HG03342 (cell line): ENCODE results near the gene U2AF1L4.

Experiments
- ATAC-seq: cut with Tn5 transposase; IDR thresholded peaks from one replicate; pipeline ENCODE4 v1.9.1; 2021; ENCODE audit warnings: mild to moderate bottlenecking, moderate library complexity; ENCODE audit not compliant: unreplicated experiment

U2AF1L4 gene, protein sequence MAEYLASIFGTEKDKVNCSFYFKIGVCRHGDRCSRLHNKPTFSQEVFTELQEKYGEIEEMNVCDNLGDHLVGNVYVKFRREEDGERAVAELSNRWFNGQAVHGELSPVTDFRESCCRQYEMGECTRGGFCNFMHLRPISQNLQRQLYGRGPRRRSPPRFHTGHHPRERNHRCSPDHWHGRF

DNA sequence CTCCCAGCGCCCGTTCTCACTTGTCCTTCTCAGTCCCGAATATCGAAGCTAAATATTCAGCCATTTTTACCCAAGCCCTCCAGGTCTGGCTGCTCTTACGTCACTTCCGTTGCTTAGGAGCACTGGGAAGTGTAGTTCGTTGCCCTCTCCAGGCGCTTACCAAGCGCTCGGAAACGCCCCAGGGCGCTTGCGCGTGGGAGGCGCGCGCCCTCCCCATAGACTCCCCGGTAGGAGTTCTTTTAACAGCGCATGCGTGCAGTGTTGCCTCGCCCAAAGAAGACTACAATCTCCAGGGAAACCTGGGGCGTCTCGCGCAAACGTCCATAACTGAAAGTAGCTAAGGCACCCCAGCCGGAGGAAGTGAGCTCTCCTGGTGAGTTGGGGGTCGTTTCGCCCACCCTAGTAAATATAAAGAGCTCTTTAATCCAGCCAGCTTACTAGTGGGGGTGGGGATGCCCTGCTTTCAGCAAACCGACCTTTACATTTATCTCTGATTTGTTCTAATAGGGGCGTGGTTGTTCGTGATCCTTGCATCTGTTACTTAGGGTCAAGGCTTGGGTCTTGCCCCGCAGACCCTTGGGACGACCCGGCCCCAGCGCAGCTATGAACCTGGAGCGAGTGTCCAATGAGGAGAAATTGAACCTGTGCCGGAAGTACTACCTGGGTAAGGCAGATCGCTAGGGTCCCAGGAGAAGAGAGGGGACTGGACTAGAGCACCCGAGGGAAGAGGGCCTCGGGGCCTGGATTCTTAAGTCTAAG lies at the start of gene U2AF1L4, which contains the start of gene PSENEN:
TSS of gene U2AF1L4 (minus strand) at position 91 of the 759 bp plus-strand sequence. CDS start at position 64, 27 bp downstream.
TSS of gene PSENEN (plus strand) at position 324 of the 759 bp plus-strand sequence. CDS start at position 604, 280 bp downstream.
- peak; percentile 40 for ATAC-seq

DNA sequence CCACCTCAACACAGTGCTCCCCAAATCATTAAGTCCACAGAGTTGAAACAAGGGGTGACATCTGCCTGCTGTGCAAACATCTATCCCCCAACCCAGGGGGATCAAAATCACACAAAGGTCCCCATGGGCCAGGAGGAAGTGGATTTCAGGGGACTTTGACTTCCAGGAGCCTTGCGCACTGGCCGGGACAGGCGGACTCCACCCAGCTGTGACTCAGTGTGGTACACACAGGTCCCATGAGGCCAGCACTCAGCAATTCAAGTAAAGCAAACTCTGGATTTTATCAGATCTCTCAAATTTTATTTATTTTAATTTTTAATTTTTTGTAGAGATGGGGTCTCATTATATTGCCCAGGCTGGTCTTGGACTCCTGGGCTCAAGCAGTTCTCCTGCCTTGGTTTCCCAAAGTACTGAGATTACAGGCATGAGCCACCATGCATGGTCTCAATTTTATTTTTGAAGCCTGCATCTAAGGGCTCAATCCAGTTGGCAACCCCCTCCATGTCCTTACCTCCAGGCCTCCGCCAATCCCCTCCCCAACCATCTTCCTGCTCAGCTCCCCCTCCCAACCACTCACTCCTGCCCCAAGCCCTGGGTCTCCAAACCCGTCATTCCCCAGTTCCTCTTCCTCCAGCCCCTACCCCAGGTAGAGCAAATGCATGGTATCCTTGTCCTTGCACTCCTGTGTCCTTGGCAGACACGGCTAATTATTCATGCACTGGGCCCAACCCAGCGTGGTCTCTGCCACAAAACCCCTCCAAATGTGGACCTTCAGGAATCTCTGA lies 48.4 kb upstream of the U2AF1L4 start:
- no peak for ATAC-seq

DNA sequence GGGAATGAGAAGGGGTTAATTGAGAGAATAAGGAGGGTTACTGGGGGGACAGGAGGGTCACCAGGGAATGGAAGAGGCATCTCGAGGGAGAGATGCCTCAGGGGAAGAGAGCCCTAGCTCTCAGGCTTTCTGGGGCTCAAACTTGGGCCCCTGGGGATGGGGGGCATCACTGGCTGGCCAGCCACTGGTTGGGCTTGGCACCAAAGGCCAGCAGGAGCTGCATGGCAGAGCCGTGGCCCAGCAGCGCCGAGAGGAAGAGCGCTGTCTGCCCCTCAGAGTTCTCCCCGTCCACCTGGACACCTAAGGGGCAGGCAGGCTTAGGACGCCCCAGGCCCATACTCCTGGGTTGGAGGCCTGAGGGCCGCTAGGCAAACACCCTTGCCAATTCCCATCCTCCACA lies 47.7 kb upstream of the U2AF1L4 start:
- ATAC-seq = no peak

DNA sequence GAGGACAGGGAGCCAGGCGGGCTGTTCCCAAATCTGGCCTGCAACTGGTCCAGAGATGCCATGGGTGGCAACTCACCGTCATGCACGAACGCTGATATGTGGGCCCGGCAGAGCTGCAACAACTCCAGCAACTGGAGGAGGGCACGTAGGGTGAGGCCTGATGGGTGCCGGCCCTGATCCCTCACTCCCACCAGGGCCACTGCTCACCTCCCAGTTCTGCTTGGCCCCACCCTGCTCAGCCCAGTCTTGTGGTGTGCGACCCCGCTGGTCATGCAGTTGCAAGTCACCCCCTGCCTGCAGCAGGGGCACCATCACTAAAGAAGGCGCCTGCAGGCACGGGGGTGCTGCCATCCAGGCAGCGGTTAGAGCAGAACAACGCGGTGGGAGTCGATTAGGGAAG lies 47.1 kb upstream of the U2AF1L4 start:
- ATAC-seq = no peak

DNA sequence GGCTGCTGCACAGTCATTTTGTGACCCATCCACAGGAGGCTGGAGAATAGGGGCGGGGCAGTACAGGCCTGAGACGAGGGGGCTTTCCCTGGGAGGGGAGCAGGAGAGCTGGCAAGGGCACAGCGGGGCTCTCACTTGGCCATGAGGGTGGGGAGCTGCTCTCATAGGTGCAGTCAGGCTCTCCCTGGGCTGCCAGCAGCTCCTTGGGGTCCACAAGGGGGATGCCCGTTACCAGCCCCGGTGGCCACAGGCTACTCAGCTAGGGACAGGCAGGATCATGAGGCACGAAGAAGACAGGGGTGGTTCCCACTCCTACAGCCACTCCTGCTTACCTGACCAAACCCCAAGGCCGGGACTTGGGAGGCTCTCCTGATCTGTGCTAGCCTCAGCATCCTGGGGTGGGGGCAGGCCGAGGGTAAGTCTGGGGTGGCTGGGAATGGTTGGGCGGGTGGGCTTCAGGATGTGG lies 46.6 kb upstream of the U2AF1L4 start:
- ATAC-seq = no peak

DNA sequence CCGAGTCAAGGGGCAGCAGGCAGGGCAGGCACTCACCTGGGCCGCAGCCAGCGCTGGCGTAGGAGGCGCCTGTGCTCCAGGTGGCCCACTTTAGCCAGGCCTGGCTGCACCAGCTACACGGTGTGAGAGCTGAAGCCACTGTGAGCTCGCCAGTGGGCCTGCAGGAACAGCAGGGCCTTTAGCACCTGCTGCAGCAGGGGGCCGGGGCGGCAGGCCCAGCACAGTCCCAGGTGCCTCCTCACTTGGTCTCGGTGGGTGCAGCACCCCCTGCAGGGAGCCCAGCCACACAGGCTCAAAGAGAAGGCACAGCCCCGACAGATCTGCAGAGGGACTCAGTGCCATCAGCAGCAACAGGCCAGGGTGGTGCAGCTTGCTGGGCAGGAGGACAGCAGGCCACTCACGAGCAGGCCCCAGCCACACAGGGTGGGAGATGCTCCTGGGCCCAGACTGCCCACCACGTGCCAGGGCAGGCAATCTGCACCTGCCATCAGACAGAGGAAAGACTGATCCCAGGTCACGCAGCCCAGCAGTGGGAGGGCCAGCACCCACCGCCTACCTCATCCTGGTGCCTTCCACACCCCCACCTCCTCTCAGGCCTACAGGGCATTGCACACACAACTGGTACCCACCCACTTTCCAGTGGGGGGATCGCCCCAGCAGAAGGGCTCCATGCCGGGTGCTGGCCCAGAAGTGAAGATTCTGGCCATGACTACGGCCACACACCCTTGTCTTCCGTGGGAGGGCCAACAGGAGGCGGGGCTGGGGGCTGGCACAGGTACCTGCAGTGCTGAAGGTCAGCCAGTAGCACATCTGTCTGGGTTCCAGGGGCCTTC lies 46.0 kb upstream of the U2AF1L4 start:
- ATAC-seq = no peak

DNA sequence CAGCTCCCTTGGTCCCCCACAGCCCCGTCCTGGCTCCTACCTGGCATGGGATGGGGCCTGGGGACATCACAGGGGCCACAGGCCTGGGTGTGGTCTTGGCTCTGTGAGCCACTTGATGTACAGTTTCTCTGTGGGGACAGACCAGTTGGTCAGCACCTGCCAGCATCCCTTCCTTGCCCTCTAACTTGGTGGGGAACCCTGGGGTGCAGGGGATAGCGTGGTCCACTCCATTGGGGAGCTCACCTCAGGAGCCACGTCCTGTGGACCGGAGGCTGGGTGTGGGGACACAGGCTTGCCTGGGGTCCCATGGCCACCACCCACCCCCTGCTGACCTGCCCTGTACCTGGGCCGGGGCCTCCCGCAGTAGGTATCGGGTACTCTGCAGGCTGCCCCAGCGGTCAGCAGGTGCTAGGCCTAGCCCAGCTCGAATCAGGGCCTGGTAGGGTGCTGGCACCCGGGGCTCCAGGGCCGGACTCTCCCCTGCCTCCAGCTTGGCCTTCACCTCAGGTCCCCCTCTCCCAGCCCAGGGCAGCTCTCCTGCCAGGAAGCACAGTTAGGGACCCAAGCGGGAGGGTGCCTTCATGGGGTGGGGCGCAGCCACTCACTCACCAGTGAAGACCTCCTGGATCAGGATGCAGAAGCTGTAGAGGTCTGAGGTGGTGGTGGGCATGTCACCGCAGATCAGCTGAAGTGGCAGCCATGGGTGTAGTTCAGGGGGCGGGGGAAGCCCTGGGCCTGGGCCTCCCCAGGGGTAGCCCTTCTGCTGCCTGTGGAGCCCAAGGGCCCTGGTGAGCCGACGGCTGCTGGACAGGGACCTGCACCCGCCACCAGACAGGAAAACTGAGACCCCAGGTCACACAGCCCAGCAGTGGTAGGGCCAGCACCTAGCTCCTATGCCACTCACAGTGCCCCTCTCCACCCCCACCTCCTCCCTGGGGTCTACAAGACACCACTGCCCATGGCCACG lies 45.0 kb upstream of the U2AF1L4 start:
- no peak for ATAC-seq

DNA sequence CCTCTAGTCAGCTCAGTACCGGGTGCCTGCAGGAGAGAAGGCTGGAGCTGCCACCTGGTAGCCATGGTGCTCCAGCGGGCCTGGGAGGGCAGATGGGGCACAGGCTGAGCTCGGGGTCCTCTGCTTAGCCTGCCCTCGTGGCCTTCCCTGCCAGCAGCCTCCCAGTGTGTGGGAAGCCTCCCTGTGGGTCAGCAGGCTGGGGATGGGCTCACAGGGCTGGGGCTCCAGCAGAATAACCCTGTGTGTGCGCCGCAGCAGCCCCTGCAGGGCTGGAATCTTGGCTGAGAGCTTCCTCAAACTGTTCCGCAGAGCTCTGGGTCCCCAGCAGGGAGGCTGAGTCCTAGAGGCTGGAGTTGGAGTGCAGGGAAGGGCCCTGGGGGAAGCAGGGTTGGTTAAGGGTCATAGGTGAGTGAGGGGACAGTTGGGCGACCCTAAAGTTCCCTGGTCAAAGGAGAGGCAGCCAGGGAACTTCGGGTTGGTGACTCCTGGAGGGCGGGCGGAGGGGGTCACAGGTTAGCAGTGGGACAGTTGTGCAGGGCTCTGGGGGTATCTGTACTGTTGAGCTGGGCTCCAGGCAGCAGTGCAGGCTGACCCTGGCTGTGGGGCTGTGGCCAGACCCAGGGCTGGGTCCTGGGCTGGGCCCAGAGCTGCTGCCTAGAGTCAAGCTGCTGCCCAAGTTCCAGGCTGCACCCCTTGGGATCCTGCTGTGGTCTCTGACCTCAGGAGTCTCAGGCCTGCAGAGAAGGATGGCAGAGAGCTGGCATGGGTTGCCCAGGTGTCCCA lies 44.2 kb upstream of the U2AF1L4 start:
- no peak for ATAC-seq

DNA sequence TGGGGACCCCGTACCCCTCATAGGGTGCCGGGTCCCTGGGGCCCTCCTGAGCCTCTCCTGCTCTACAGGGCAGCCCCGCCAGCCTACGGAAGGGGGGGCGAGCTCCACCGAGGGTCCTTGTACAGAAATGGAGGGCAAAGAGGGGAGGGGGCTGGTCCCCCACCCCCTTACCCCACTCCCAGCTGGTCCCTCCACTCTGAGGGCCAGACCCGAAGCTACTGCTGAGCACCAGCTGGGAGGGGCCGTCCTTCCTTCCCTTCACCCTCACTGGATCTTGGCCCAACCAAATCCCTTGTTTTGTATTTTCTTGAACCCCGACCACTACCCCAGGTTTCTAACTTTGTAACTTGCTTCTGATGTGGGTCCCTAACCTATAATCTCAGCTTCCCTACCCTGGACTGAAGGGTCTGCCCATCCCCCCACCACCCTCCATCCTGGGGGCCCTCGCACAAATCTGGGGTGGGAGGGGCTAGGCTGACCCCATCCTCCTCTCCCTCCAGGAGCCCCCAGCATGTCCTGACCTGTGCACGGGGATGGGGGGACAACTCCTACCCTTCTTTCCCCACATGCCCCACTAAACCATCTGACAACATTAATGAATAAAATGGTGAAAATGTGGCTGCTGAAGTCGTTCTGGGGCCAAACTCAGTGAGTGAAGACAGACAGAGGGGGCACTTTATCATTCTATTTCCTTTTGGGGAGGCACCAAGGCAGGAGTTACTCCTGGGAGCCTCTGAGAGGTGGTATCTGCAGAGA lies 43.2 kb upstream of the U2AF1L4 start:
- ATAC-seq = no peak

DNA sequence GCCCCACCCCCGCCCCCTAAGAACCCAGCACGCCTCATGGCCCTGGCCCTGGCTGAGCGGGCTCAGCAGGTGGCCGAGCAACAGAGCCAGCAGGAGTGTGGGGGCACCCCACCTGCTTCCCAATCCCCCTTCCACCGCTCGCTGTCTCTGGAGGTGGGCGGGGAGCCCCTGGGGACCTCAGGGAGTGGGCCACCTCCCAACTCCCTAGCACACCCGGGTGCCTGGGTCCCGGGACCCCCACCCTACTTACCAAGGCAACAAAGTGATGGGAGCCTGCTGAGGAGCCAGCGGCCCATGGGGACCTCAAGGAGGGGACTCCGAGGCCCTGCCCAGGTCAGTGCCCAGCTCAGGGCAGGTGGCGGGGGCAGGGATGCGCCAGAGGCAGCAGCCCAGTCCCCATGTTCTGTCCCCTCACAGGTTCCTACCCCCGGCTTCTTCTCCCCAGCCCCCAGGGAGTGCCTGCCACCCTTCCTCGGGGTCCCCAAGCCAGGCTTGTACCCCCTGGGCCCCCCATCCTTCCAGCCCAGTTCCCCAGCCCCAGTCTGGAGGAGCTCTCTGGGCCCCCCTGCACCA lies 42.1 kb upstream of the U2AF1L4 start:
- ATAC-seq = no peak

DNA sequence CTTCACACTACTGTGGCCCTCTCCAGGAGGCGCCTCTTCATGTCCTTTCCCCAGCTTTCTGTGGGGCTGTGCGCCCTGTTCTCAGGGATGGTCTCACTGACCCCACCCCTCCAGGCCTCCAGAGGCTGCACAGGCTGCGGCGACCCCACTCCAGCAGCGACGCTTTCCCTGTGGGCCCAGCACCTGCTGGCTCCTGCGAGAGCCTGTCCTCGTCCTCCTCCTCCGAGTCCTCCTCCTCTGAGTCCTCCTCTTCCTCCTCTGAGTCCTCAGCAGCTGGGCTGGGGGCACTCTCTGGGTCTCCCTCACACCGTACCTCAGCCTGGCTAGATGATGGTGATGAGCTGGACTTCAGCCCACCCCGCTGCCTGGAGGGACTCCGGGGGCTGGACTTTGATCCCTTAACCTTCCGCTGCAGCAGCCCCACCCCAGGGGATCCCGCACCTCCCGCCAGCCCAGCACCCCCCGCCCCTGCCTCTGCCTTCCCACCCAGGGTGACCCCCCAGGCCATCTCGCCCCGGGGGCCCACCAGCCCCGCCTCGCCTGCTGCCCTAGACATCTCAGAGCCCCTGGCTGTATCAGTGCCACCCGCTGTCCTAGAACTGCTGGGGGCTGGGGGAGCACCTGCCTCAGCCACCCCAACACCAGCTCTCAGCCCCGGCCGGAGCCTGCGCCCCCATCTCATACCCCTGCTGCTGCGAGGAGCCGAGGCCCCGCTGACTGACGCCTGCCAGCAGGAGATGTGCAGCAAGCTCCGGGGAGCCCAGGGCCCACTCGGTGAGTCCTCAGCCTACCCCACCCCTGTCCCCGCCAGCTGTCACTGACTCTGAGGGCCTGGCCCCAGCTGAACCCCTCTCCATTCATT lies 41.3 kb upstream of the U2AF1L4 start:
- no peak for ATAC-seq

DNA sequence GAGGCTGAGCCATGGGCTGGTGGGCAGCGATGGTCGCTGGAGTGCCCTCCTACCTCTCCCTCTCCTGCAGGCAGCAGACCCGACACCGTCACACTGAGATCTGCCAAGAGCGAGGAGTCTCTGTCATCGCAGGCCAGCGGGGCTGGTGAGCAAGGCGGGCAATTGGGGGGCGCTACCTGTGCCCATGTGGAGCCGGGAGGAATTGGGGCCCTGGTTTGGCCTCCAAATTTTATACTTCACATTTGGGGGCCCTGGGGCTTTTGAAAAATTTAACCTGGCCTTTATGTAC lies 40.1 kb upstream of the U2AF1L4 start:
- no peak for ATAC-seq

DNA sequence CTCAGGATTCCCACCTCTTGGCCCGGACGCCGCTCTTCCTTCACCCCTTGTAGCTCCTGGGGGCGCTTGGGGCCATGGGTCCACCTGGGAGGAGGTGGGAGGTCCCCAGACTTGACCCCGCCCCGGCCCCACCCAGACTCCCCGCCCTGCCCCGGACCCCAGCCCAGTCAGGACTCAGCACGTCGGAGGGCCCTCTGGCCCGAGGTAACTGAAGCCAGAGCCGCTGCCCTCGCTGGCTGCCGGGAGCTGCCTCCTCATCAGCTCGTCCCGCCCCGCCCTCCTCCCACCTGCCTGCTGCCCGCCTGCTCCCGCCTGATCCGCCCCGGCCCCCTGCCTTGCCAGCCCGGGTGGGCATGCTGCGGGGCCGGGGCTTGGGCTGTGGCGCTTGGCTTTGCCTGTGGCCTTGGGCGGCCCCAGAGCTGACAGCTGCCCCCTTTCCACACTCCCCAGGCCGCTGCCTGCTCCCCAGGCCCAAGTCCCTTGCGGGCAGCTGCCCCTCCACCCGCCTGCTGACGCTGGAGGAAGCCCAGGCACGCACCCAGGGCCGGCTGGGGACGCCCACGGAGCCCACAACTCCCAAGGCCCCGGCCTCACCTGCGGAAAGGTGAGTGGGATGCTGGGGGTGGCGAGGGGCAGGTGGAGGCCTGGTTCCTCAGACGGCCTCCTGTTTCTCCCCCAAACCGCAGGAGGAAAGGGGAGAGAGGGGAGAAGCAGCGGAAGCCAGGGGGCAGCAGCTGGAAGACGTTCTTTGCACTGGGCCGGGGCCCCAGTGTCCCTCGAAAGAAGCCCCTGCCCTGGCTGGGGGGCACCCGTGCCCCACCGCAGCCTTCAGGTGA lies 39.5 kb upstream of the U2AF1L4 start:
- no peak for ATAC-seq

DNA sequence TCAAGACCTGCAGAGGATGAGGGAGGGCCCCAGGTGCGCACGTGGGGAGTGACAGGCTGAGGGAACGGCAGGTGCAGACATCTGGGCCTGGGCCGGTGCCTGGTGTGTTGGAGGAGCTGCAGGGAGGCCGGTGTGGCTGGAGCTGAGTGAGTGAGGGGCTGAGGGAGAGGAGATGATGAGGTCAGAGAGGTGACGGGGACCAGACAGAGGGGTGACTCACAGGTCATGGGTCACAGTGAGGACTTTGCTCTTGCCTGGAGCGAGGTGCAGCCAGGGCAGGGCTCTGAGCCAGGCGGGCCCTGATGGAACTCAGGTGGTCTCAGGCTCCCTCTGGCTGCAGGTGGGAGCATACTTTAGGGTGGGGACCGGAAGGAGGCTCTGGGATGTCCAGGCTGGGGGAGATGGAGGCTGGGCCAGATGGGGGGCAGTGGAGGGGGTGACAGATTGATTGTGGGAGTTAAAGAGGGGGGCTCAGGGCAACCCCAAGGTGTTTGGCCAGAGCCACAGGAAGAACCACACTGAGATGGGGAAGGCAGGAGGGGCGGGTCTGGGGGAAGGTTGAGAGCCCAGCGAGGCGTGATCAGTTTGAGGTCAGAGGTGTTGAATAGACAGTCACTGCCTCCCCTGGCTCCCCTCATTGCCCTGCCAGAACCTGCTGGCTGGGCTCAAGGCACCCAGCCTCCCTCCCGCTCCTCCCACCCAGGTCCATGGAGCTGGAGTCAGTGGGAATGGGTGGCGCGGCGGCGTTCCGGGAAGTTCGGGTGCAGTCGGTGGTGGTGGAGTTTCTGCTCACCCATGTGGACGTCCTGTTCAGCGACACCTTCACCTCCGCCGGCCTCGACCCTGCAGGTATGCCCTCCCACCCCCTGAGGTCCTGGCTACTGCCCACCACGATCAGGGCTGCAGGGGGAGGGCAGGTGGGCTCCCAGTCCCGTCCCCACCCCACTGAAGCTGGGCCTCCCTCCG lies 38.5 kb upstream of the U2AF1L4 start:
- no peak for ATAC-seq

DNA sequence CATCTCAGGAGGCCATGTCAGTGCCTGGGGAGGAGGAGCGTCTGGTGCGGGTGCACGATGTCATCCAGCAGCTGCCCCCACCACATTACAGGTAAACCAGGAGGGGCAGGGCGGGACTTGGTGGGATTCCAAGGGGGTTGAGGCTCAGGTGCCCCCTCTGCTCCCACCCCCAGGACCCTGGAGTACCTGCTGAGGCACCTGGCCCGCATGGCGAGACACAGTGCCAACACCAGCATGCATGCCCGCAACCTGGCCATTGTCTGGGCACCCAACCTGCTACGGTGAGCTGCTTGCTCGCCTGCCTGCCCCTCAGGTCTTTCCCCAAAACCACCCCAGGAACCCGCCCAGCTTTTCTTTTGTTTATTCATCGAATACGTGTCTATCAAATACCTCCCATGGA lies 37.4 kb upstream of the U2AF1L4 start:
- no peak for ATAC-seq
